Osteocyte (in vitro differentiated cells): ENCODE results near the gene DNAL1. TPM values are rescaled to one million over a fixed set of nuclear protein-coding genes. Genes with fewer than 3 reads are reported as not detected.
"Not testable (repeated sequence)": the region's sequence is repeated elsewhere in the genome, so short reads cannot be mapped to it uniquely, and the experiment has no call there.

Source experiments
- DNase-seq: peaks from one replicate; pipeline ENCODE4 v3.0.0; 2021; ENCODE audit warnings: mixed read lengths; ENCODE audit not compliant: unreplicated experiment; ENCODE audit errors: extremely low spot score
- H3K27ac Mint-ChIP-seq: one replicate; pipeline ENCODE4 v1.8.0; 2021; ENCODE audit warnings: mild to moderate bottlenecking, mixed read lengths; ENCODE audit not compliant: unreplicated experiment
- H3K27me3 Mint-ChIP-seq: one replicate; pipeline ENCODE4 v1.8.0; 2021; ENCODE audit warnings: mixed read lengths; ENCODE audit not compliant: unreplicated experiment
- H3K36me3 Mint-ChIP-seq: one replicate; pipeline ENCODE4 v1.8.0; 2021; ENCODE audit warnings: mixed read lengths; ENCODE audit not compliant: unreplicated experiment
- H3K4me1 Mint-ChIP-seq: one replicate; pipeline ENCODE4 v1.8.0; 2021; ENCODE audit warnings: mixed read lengths; ENCODE audit not compliant: unreplicated experiment
- H3K4me3 Mint-ChIP-seq: one replicate; pipeline ENCODE4 v1.8.0; 2021; ENCODE audit warnings: mild to moderate bottlenecking, moderate library complexity, mixed read lengths; ENCODE audit not compliant: unreplicated experiment
- H3K9me3 Mint-ChIP-seq: one replicate; pipeline ENCODE4 v1.8.0; 2021; ENCODE audit warnings: mixed read lengths; ENCODE audit not compliant: unreplicated experiment
- total RNA-seq: library from RNA; stranded (reverse); gene quantifications from 2 replicates; pipeline ENCODE4 v1.2.1, GENCODE V29; 2021
- TF ChIP-seq, protein P1 (sequence below): fragments of 200-600 bp; sonication (generic); IDR thresholded peaks from 2 replicates; pipeline ENCODE4 v1.5.0; 2021; ENCODE audit warnings: antibody characterized with exemption, mild to moderate bottlenecking, moderate library complexity

The DNAL1 gene
- total RNA-seq, 1 donor from 2014 or later, result 12.5 TPM

- peaks cover 3% of the 10 kb centered on the region for H3K27me3 Mint-ChIP-seq
- no peak for DNase-seq
- H3K4me3 Mint-ChIP-seq, result no peak overlapping the region
- no peaks in the 10 kb centered on the region for H3K9me3 Mint-ChIP-seq
- H3K4me1 Mint-ChIP-seq, result peaks cover 8% of the 10 kb centered on the region
- TF ChIP-seq, protein P1, sequence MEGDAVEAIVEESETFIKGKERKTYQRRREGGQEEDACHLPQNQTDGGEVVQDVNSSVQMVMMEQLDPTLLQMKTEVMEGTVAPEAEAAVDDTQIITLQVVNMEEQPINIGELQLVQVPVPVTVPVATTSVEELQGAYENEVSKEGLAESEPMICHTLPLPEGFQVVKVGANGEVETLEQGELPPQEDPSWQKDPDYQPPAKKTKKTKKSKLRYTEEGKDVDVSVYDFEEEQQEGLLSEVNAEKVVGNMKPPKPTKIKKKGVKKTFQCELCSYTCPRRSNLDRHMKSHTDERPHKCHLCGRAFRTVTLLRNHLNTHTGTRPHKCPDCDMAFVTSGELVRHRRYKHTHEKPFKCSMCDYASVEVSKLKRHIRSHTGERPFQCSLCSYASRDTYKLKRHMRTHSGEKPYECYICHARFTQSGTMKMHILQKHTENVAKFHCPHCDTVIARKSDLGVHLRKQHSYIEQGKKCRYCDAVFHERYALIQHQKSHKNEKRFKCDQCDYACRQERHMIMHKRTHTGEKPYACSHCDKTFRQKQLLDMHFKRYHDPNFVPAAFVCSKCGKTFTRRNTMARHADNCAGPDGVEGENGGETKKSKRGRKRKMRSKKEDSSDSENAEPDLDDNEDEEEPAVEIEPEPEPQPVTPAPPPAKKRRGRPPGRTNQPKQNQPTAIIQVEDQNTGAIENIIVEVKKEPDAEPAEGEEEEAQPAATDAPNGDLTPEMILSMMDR, result no peak
- no peaks in the 10 kb centered on the region for H3K36me3 Mint-ChIP-seq
- H3K27ac Mint-ChIP-seq, result no peak overlapping the region
These were observed 14.6 kb upstream of the DNAL1 start for GRCh38 chr14:73630009-73630780.

GRCh38 chr14:73633116-73634010 is 11.4 kb upstream of the DNAL1 start:
- Mint-ChIP-seq H3K9me3 (no peaks in the 10 kb centered on the region), H3K4me3 (peak overlapping the region; percentile 63), H3K36me3 (no peaks in the 10 kb centered on the region), H3K4me1 (peaks cover 8% of the 10 kb centered on the region), H3K27ac (no peak overlapping the region), H3K27me3 (peaks cover 3% of the 10 kb centered on the region)
- no peak for DNase-seq
- TF ChIP-seq, protein P1, result peak; percentile 93

GRCh38 chr14:73634011-73634833 is 10.6 kb upstream of the DNAL1 start:
- H3K27me3 Mint-ChIP-seq, result peaks cover 2% of the 10 kb centered on the region
- peak overlapping the region; percentile 63 for H3K4me3 Mint-ChIP-seq
- TF ChIP-seq, protein P1, result peak; percentile 26
- H3K27ac Mint-ChIP-seq, result no peak overlapping the region
- no peaks in the 10 kb centered on the region for H3K36me3 Mint-ChIP-seq
- H3K4me1 Mint-ChIP-seq, result peaks cover 14% of the 10 kb centered on the region
- no peaks in the 10 kb centered on the region for H3K9me3 Mint-ChIP-seq
- DNase-seq, result peak; percentile 85

DNA sequence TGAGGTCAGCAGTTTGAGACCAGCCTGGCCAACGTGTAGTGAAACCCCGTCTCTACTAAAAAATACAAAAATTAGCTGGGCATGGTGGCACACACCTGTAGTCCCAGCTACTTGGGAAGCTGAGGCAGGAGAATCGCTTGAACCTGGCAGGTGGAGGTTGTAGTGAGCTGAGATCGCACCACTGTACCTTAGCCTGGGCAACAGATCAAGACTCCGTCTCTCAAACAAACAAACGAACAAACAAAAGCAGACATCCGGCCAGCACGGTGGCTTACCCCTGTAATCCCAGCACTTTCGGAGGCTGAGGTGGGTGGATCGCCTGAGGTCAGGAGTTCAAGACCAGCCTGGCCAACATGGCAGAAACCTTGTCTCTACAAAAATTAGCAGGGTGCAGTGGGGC is 8.4 kb upstream of the DNAL1 start:
- H3K4me3 Mint-ChIP-seq, result not testable (repeated sequence)

GRCh38 chr14:73637830-73638229 is 7.0 kb upstream of the DNAL1 start:
- H3K4me3 Mint-ChIP-seq, result no peak overlapping the region

More for the DNA sequence above, 8.4 kb upstream of the DNAL1 start:
- peaks cover 24% of the 10 kb centered on the region for H3K4me1 Mint-ChIP-seq
- not testable (repeated sequence) for H3K9me3 Mint-ChIP-seq, H3K27me3 Mint-ChIP-seq, H3K36me3 Mint-ChIP-seq, H3K27ac Mint-ChIP-seq, DNase-seq

More at GRCh38 chr14:73637830-73638229, 7.0 kb upstream of the DNAL1 start:
- TF ChIP-seq, protein P1, result no peak
- Mint-ChIP-seq H3K9me3 (no peaks in the 10 kb centered on the region), H3K4me1 (peaks cover 24% of the 10 kb centered on the region), H3K27me3 (no peaks in the 10 kb centered on the region), H3K36me3 (no peaks in the 10 kb centered on the region), H3K27ac (no peak overlapping the region)
- no peak for DNase-seq
